HepG2 (cell line): Measurements from ENCODE around the gene PXK. TPM values are rescaled to one million over a fixed set of nuclear protein-coding genes. Genes with fewer than 3 reads are reported as not detected.
A peak's percentile ranks its signal among the peaks of the same experiment; 100 is the strongest.

Source experiments
- CBX1 ChIP-seq: IDR thresholded peaks from one replicate; pipeline ENCODE4 v1.6.1; 2016; ENCODE audit warnings: antibody characterized with exemption, low read depth
- DMAP1 ChIP-seq: IDR thresholded peaks from 2 replicates; pipeline ENCODE4 v1.6.1; 2016
- FOXP1 ChIP-seq, 2 experiments: fragments of 450-650 bp in 1 of 2; IDR thresholded peaks; 2 replicates each; pipeline ENCODE4 v1.6.1; 2017 to 2018; ENCODE audit warnings: antibody characterized with exemption in 1 of 2
- JDP2 ChIP-seq: sonication (generic); formaldehyde crosslinking; IDR thresholded peaks from 2 replicates; pipeline ENCODE4 v1.8.1; 2022; ENCODE audit warnings: missing genetic modification reagents, borderline replicate concordance
- MED13 ChIP-seq: sonication (generic); formaldehyde crosslinking; IDR thresholded peaks from 2 replicates; pipeline ENCODE4 v1.5.0; 2020; ENCODE audit warnings: missing genetic modification reagents
- MEF2D ChIP-seq: sonication (generic); formaldehyde crosslinking; IDR thresholded peaks from 2 replicates; pipeline ENCODE4 v1.5.1; 2020; ENCODE audit warnings: mild to moderate bottlenecking, missing genetic modification reagents
- U2AF1 ChIP-seq: fragments of 200-400 bp; formaldehyde crosslinking; optimal IDR thresholded peaks from 2 replicates; pipeline ENCODE3; 2017; ENCODE audit warnings: mild to moderate bottlenecking, low read depth, low read length
- ZBTB21 ChIP-seq: sonication (generic); formaldehyde crosslinking; IDR thresholded peaks from 2 replicates; pipeline ENCODE4 v1.4.0; 2020; ENCODE audit warnings: missing genetic modification reagents
- ZBTB7A ChIP-seq: sonication (generic); formaldehyde crosslinking; IDR thresholded peaks from 2 replicates; pipeline ENCODE4 v1.8.0; 2022; ENCODE audit warnings: mild to moderate bottlenecking, missing genetic modification reagents
- ZBTB8A ChIP-seq: sonication (generic); formaldehyde crosslinking; IDR thresholded peaks from 2 replicates; pipeline ENCODE4 v1.4.0; 2020; ENCODE audit warnings: mild to moderate bottlenecking, low read depth, missing genetic modification reagents, borderline replicate concordance
- ZFP36L1 ChIP-seq: sonication (generic); formaldehyde crosslinking; IDR thresholded peaks from 2 replicates; pipeline ENCODE4 v1.8.0; 2022; ENCODE audit warnings: mild to moderate bottlenecking, missing genetic modification reagents, moderate library complexity
- ZNF326 ChIP-seq: sonication (generic); formaldehyde crosslinking; IDR thresholded peaks from 2 replicates; pipeline ENCODE4 v1.4.0; 2020; ENCODE audit warnings: missing genetic modification reagents, borderline replicate concordance
- ZNF430 ChIP-seq: sonication (generic); formaldehyde crosslinking; IDR thresholded peaks from 2 replicates; pipeline ENCODE4 v1.9.0; 2021; ENCODE audit warnings: mild to moderate bottlenecking, missing genetic modification reagents
- ZNF549 ChIP-seq: sonication (generic); formaldehyde crosslinking; IDR thresholded peaks from 2 replicates; pipeline ENCODE4 v1.5.0; 2020; ENCODE audit warnings: missing genetic modification reagents
- ZNF788 ChIP-seq: sonication (generic); formaldehyde crosslinking; IDR thresholded peaks from 2 replicates; pipeline ENCODE4 v1.5.0; 2020; ENCODE audit warnings: mild to moderate bottlenecking, missing genetic modification reagents, borderline replicate concordance
- polyA plus RNA-seq, 8 experiments: library from polyadenylated mRNA; depleted of rRNA in 3 of 8; stranded (reverse) in 7 of 8; unstranded in 1 of 8; fragments of >200 nt; fragmentation: Illumina TruSeq in 4 of 8; extraction: Trizol in 4 of 8; gene quantifications; 2 replicates each; pipeline versions ENCODE4 v1.2.1 to v1.2.3, GENCODE V29; 2011 to 2016; ENCODE audit warnings: low read depth in 4 of 8, missing spikeins in 1 of 8, mixed read lengths in 1 of 8; ENCODE audit not compliant: insufficient read depth in 1 of 8
- total RNA-seq, 5 experiments: library from RNA; depleted of rRNA; stranded (reverse); fragments of >200 nt; fragmentation: Illumina TruSeq; extraction: Trizol; gene quantifications; 2 replicates each; pipeline ENCODE4 v1.2.3, GENCODE V29; 2016; ENCODE audit warnings: low read depth in 1 of 5
- TF ChIP-seq, protein P1 (sequence below), 2 experiments: sonication (generic) in 1 of 2; formaldehyde crosslinking in 1 of 2; IDR thresholded peaks; 2 replicates each; pipeline versions ENCODE4 v1.6.1 to v1.9.0; 2014 to 2022; ENCODE audit warnings: antibody characterized with exemption in 1 of 2, borderline replicate concordance in 1 of 2, inconsistent platforms in 1 of 2, low read depth in 1 of 2, missing genetic modification reagents in 1 of 2
- TF ChIP-seq, protein P2 (sequence below): IDR thresholded peaks from 2 replicates; pipeline ENCODE4 v1.4.0; 2020; ENCODE audit warnings: mild to moderate bottlenecking, missing genetic modification reagents
- TF ChIP-seq, protein P3 (sequence below): sonication (generic); formaldehyde crosslinking; IDR thresholded peaks from 2 replicates; pipeline ENCODE4 v1.8.1; 2023; ENCODE audit warnings: missing genetic modification reagents, inconsistent platforms, borderline replicate concordance

PXK gene
- total and polyA plus RNA-seq, 2 of the 13 experiments (the other 11 are each of a cell fraction or from before 2014, with no cell fraction given) = 6.4 to 18.6 TPM

DNA sequence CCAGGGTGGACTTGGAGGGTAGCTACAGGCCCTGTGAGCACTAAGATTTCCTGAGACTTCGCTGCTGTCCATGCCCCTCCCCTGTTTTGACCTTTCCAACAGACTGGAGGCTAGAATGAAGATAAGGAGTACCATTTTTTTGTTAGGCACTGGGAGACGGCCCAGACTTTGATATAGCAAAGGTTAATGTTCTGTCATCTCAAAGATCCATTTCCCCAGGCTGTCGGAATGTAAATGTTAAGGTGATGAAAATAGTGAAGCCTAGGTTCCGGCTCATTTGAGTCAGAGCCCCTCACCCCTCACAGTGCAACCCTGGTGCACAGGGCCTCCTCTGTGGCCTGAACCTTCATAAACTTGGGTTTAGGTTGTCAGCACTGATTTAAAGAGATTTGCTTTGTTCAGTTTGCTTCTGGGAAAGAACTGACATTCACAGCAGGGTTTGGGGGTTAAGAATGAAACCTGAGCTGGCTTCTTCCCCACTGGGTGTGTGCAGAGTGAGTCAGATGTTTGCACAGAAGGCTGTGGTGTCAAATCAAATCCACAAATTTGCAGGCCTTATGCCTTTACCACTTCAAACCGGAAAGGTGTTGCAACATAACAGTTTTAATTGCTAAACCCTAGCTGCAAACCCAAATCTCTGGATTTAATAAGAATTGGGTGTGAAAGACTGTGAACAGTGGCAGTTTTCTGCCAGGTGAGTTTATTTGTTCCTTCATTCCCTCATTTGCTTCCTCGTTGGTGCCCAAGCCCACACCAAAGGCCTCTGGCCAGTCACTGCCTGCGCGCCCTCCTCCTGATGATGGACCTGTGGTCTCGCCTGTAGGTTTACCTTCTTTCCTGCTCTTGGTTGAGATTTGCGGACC, 138.6 kb downstream of the PXK start (continued):
- TF ChIP-seq U2AF1 (no peak), ZBTB21 (CRISPR knock-in tag) (peak; percentile 39; the same call in 1 of the 2 replicates), DMAP1 (CRISPR knock-in tag) (peak; percentile 20; the same call in 1 of the 2 replicates), ZFP36L1 (CRISPR knock-in tag) (peak; percentile 64; the same call in 1 of the 2 replicates), ZNF549 (CRISPR knock-in tag) (no peak), FOXP1 (IDR thresholded peaks at IDR 0.05) (peak; percentile 81), FOXP1 (CRISPR knock-in tag; IDR thresholded peaks at IDR 0.05) (peak; percentile 73), CBX1 (peak; percentile 18), MED13 (CRISPR knock-in tag) (0 out of 2 replicates have a peak, but pooled peaks have one; percentile 36), ZNF788 (CRISPR knock-in tag) (0 out of 2 replicates have a peak, but pooled peaks have one; percentile 51), ZNF326 (CRISPR knock-in tag) (no peak), ZBTB7A (CRISPR knock-in tag) (peak; percentile 27; the same call in 1 of the 2 replicates), ZBTB8A (CRISPR knock-in tag) (no peak), MEF2D (CRISPR knock-in tag) (peak; percentile 60; the same call in 1 of the 2 replicates), JDP2 (CRISPR knock-in tag) (peak; percentile 27; the same call in 1 of the 2 replicates), ZNF430 (CRISPR knock-in tag) (peak; percentile 54)
- TF ChIP-seq, protein P1, sequence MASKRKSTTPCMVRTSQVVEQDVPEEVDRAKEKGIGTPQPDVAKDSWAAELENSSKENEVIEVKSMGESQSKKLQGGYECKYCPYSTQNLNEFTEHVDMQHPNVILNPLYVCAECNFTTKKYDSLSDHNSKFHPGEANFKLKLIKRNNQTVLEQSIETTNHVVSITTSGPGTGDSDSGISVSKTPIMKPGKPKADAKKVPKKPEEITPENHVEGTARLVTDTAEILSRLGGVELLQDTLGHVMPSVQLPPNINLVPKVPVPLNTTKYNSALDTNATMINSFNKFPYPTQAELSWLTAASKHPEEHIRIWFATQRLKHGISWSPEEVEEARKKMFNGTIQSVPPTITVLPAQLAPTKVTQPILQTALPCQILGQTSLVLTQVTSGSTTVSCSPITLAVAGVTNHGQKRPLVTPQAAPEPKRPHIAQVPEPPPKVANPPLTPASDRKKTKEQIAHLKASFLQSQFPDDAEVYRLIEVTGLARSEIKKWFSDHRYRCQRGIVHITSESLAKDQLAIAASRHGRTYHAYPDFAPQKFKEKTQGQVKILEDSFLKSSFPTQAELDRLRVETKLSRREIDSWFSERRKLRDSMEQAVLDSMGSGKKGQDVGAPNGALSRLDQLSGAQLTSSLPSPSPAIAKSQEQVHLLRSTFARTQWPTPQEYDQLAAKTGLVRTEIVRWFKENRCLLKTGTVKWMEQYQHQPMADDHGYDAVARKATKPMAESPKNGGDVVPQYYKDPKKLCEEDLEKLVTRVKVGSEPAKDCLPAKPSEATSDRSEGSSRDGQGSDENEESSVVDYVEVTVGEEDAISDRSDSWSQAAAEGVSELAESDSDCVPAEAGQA (IDR thresholded peaks at IDR 0.05; ENCODE audit: low read depth) = no peak
- TF ChIP-seq, protein P1 (CRISPR knock-in tag; IDR thresholded peaks at IDR 0.05; ENCODE audit: borderline replicate concordance) = peak; percentile 70; the same call in 1 of the 2 replicates
- TF ChIP-seq, protein P2, sequence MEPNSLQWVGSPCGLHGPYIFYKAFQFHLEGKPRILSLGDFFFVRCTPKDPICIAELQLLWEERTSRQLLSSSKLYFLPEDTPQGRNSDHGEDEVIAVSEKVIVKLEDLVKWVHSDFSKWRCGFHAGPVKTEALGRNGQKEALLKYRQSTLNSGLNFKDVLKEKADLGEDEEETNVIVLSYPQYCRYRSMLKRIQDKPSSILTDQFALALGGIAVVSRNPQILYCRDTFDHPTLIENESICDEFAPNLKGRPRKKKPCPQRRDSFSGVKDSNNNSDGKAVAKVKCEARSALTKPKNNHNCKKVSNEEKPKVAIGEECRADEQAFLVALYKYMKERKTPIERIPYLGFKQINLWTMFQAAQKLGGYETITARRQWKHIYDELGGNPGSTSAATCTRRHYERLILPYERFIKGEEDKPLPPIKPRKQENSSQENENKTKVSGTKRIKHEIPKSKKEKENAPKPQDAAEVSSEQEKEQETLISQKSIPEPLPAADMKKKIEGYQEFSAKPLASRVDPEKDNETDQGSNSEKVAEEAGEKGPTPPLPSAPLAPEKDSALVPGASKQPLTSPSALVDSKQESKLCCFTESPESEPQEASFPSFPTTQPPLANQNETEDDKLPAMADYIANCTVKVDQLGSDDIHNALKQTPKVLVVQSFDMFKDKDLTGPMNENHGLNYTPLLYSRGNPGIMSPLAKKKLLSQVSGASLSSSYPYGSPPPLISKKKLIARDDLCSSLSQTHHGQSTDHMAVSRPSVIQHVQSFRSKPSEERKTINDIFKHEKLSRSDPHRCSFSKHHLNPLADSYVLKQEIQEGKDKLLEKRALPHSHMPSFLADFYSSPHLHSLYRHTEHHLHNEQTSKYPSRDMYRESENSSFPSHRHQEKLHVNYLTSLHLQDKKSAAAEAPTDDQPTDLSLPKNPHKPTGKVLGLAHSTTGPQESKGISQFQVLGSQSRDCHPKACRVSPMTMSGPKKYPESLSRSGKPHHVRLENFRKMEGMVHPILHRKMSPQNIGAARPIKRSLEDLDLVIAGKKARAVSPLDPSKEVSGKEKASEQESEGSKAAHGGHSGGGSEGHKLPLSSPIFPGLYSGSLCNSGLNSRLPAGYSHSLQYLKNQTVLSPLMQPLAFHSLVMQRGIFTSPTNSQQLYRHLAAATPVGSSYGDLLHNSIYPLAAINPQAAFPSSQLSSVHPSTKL (CRISPR knock-in tag) = peak; percentile 97
- TF ChIP-seq, protein P3, sequence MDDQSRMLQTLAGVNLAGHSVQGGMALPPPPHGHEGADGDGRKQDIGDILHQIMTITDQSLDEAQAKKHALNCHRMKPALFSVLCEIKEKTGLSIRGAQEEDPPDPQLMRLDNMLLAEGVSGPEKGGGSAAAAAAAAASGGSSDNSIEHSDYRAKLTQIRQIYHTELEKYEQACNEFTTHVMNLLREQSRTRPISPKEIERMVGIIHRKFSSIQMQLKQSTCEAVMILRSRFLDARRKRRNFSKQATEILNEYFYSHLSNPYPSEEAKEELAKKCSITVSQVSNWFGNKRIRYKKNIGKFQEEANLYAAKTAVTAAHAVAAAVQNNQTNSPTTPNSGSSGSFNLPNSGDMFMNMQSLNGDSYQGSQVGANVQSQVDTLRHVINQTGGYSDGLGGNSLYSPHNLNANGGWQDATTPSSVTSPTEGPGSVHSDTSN (CRISPR knock-in tag) = no peak
